GM21737 (cell line): ENCODE results near the gene CACNA1S.

ENCODE experiments used
- ATAC-seq: cut with Tn5 transposase; IDR thresholded peaks from one replicate; pipeline ENCODE4 v1.9.1; 2021; ENCODE audit warnings: mild to moderate bottlenecking, moderate library complexity; ENCODE audit not compliant: unreplicated experiment

The CACNA1S gene

GRCh38 chr1:201096041-201096461 lies 16.2 kb downstream of the CACNA1S start:
- ATAC-seq: no peak

- ATAC-seq: no peak
Observed at GRCh38 chr1:201095581-201095980, 16.6 kb downstream of the CACNA1S start.

DNA sequence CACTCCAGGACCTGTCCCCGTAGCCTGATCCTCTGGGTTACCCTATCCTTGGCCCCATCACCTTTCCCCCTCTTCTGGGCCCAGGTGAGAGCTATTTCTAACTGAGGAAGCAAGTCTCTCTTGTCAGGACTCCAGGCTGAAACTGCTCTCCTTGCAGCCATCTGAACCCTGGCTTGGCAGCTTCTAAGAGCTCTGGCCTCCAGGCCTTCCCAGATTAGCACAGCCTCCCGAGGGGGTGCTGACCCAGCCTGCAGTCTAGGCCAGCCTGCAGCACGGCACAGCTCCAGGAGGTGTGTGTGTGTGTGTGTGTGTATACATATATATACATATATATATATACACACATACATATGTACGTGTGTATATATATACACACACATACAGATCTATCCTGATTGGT lies 17.4 kb downstream of the CACNA1S start:
- no peak for ATAC-seq

GRCh38 chr1:201093962-201094361 lies 18.3 kb downstream of the CACNA1S start:
- ATAC-seq: no peak

DNA sequence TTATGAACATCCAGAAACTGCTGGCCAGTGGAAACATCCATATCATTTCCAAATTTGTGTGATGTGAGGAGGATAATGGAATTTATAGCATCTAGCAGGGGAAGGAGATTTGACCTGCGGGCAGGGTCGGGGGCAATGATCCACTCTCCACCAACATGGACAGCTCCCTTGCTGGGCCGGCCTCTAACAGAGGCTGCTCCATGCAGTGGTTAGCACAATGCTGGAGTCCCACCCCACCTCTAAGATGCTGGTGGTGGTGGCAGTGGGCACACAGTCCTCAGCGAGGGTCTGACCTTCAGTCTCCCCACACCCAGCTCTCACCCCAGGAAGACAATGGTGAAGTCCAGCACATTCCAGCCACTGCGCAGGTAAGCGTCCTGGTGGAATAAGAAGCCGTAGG lies 18.7 kb downstream of the CACNA1S start:
- no peak for ATAC-seq

DNA sequence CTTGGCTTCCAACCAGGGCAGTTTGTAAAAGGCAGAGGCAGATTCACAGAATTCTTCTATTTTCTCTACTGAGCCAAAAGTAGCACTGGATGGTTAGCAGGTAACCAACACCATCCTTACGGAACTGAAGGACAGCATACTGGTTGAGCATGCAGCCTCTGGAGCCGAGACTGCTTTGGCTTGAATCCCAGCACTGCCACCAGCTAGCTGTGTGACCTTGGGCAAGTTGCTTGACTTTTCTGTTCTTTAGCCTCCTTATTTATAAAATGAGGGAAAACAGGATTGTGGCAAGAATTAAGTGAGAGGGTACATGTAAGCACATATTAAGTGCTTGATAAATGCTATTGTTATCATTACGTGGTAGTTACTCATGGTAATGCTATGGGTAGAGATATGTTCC lies 19.5 kb downstream of the CACNA1S start:
- ATAC-seq: no peak

GRCh38 chr1:201091256-201091655 lies 21.0 kb downstream of the CACNA1S start:
- ATAC-seq: no peak

GRCh38 chr1:201090541-201090940 lies 21.7 kb downstream of the CACNA1S start:
- ATAC-seq: no peak

DNA sequence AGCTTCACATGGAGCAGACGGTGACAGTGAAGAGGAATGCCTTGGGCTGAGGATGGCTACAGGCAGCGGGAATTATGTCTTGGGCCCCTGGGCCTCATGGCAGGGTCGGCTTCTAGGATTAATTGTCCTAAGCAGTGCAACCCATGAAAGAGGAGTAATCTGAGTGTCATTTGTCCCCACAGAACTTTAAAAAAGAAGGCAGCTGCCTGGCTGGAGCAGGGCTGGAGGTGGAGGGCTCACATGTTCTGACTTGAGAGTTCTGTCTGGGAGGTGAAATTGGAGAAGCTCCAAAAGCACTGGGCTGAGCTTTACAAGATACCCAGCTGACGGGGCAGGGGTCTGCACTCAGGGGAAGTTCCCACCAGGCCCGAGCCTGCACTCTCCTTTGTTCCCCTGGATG lies 22.6 kb downstream of the CACNA1S start:
- ATAC-seq: no peak

GRCh38 chr1:201088901-201089525 lies 23.2 kb downstream of the CACNA1S start:
- no peak for ATAC-seq

GRCh38 chr1:201088395-201088794 lies 23.8 kb downstream of the CACNA1S start:
- no peak for ATAC-seq

- ATAC-seq: no peak
Observed at GRCh38 chr1:201085902-201086735, 26.1 kb downstream of the CACNA1S start.

GRCh38 chr1:201084295-201084694 lies 27.9 kb downstream of the CACNA1S start:
- no peak for ATAC-seq

DNA sequence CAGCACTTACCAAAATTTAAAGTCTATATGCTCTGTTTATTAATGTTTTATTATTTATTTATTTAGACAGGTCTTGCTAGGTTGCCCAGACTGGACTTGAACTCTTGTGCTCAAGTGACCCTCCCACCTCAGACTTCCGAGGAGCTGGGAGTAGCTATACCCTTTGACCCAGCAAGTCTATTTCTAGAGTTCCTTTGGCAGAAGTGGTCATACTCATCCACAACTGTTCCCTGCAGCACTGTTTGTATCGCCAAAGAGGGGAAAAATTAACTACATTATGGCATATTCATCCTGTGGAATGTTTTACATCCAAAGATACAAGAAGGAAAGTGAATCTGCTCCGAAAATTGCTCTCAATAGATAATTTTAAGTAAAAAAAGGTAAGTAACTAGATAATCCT lies 28.5 kb downstream of the CACNA1S start:
- ATAC-seq: no peak

- no peak for ATAC-seq
Observed at GRCh38 chr1:201080135-201080534, 32.1 kb downstream of the CACNA1S start.

GRCh38 chr1:201077736-201078135 lies 34.5 kb downstream of the CACNA1S start:
- no peak for ATAC-seq

DNA sequence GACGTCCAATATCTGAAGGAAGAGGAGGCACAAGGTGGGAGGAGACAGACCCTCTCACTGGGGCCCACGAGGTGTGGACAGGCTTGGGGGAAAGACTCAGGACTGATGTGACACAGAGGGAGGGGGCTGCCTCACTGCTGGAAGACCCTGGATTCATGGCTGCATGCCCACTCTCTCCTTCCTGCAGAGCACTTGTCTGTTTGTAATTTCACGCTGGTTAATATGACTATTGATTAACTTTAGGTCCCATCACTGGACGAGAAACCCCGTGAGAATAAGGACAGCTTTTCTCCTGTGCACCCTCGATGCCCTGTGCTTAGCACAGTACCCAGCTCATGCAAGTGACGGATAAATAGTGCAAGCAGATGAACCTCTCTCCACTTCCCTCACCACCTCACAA lies 35.1 kb downstream of the CACNA1S start:
- no peak for ATAC-seq

DNA sequence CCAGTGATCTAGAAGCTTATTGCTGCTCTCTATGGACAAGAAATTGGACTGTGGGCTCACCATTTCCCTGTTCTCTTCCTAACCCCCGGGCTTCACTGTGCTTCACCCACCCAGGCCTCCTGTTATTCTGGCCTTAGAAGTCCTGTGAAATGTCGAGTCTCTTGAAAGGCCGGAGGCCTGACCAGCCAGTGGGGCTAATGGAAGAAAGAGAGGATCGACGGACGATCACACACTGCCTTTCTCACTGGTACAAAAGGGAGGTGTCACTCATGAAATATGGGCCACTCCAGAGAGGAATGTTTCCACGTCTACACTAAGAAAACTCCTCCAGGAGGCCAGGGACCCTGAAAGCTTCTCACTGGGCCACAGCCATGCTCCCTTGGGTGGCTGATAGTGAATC lies 36.1 kb downstream of the CACNA1S start:
- no peak for ATAC-seq

DNA sequence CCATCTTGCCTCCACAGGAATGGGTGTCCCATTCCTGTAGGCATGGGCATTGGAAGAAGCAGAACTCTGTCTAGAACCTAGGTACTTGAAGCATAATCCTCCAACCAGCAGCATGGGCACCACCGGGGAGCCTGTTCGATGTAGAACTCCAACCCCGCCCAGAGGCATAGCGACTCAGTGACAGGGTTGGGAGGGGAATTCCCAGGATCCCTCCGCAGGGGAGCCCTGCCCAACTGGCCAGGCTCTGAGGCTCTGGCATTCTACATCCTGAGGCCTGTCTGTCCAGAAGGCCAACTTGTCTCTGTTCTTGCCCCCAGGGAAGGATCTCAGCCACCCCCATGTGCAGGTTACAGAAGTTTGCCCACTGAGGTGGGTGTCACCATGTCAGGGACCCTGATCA lies 38.2 kb downstream of the CACNA1S start:
- no peak for ATAC-seq

GRCh38 chr1:201072922-201073321 lies 39.3 kb downstream of the CACNA1S start:
- ATAC-seq: no peak

- ATAC-seq: no peak
Observed at GRCh38 chr1:201072149-201072548, 40.1 kb downstream of the CACNA1S start.

GRCh38 chr1:201069636-201070035 lies 42.6 kb downstream of the CACNA1S start:
- ATAC-seq: no peak
